ENCODE data around the gene FOXK2. TPM values are rescaled to one million over a fixed set of nuclear protein-coding genes. Genes with fewer than 3 reads are reported as not detected.
"Not testable (repeated sequence)": the region's sequence is repeated elsewhere in the genome, so short reads cannot be mapped to it uniquely, and the experiment has no call there.

FOXK2 gene
- total RNA-seq, 1 experiment from 2014 or later = 107 TPM

- no peak overlapping the region for H3K27ac ChIP-seq (ENCODE audit: low read depth, low read length, poor library complexity, severe bottlenecking)
- CTCF ChIA-PET = no interaction called here
- POLR2A ChIA-PET (ENCODE audit: low non-redundant PET) = no interaction called here
These were observed 15.7 kb upstream of the FOXK2 start for GRCh38 chr17:82503728-82504308.

GRCh38 chr17:82505296-82505695 is 14.2 kb upstream of the FOXK2 start:
- intact Hi-C loops (cut with micrococcal nuclease; ENCODE audit: unreplicated experiment) = no loop called here
- Histone ChIP-seq H3K4me1 (ENCODE audit: insufficient read depth, low read length, poor library complexity, severe bottlenecking) (no peaks in the 10 kb centered on the region), H3K4me3 (ENCODE audit: low read depth, low read length, poor library complexity, severe bottlenecking) (no peak overlapping the region), H3K27ac (ENCODE audit: low read depth, low read length, poor library complexity, severe bottlenecking) (no peak overlapping the region), H3K9me3 (ENCODE audit: low read depth, low read length, poor library complexity, severe bottlenecking) (no peaks in the 10 kb centered on the region), H3K36me3 (ENCODE audit: insufficient read depth, low read length, poor library complexity, severe bottlenecking) (no peaks in the 10 kb centered on the region), H3K27me3 (replicated peaks; ENCODE audit: insufficient read depth, low read depth, low read length, poor library complexity) (no peaks in the 10 kb centered on the region)
- BruUV-seq (replicated peaks) = no TSS peak
- DNase-seq (ENCODE audit: low spot score) = no peak
- TF ChIP-seq CTCF (conservative IDR thresholded peaks at IDR 0.05; ENCODE audit: low read depth, low read length) (no peak), EZH2 (IDR thresholded peaks at IDR 0.05; ENCODE audit: borderline replicate concordance, low read depth, low read length, poor library complexity, severe bottlenecking) (no peak)
- POLR2A ChIA-PET (ENCODE audit: low non-redundant PET) = no interaction called here
- CTCF ChIA-PET = no interaction called here

More at GRCh38 chr17:82503728-82504308, 15.7 kb upstream of the FOXK2 start:
- TF ChIP-seq CTCF (conservative IDR thresholded peaks at IDR 0.05; ENCODE audit: low read depth, low read length) (no peak), EZH2 (IDR thresholded peaks at IDR 0.05; ENCODE audit: borderline replicate concordance, low read depth, low read length, poor library complexity, severe bottlenecking) (no peak)
- no peaks in the 10 kb centered on the region for H3K9me3 ChIP-seq (ENCODE audit: low read depth, low read length, poor library complexity, severe bottlenecking)
- H3K4me3 ChIP-seq (ENCODE audit: low read depth, low read length, poor library complexity, severe bottlenecking) = no peak overlapping the region
- intact Hi-C loops (cut with micrococcal nuclease; ENCODE audit: unreplicated experiment) = no loop called here
- H3K4me1 ChIP-seq (ENCODE audit: insufficient read depth, low read length, poor library complexity, severe bottlenecking) = no peaks in the 10 kb centered on the region
- DNase-seq (ENCODE audit: low spot score) = no peak
- no TSS peak for BruUV-seq (replicated peaks)
- H3K27me3 ChIP-seq (replicated peaks; ENCODE audit: insufficient read depth, low read depth, low read length, poor library complexity) = no peaks in the 10 kb centered on the region
- no peaks in the 10 kb centered on the region for H3K36me3 ChIP-seq (ENCODE audit: insufficient read depth, low read length, poor library complexity, severe bottlenecking)

- DNase-seq (ENCODE audit: low spot score); intact Hi-C loops (cut with micrococcal nuclease; ENCODE audit: unreplicated experiment); H3K27ac ChIP-seq (ENCODE audit: low read depth, low read length, poor library complexity, severe bottlenecking); BruUV-seq (replicated peaks); H3K36me3 ChIP-seq (ENCODE audit: insufficient read depth, low read length, poor library complexity, severe bottlenecking); H3K9me3 ChIP-seq (ENCODE audit: low read depth, low read length, poor library complexity, severe bottlenecking); H3K4me3 ChIP-seq (ENCODE audit: low read depth, low read length, poor library complexity, severe bottlenecking); CTCF ChIA-PET; H3K4me1 ChIP-seq (ENCODE audit: insufficient read depth, low read length, poor library complexity, severe bottlenecking); H3K27me3 ChIP-seq (replicated peaks; ENCODE audit: insufficient read depth, low read depth, low read length, poor library complexity): not testable (repeated sequence)
- POLR2A ChIA-PET (ENCODE audit: low non-redundant PET) = interaction anchor here (0.6 kb wide), 1 partner anchor 408 kb away, joined by 6 read pairs; the partner anchor contains the start of gene FASN
These were observed 13.1 kb upstream of the FOXK2 start for GRCh38 chr17:82506402-82506801.

GRCh38 chr17:82507631-82508175 is 11.8 kb upstream of the FOXK2 start:
- DNase-seq (ENCODE audit: low spot score) = no peak
- no peaks in the 10 kb centered on the region for H3K9me3 ChIP-seq (ENCODE audit: low read depth, low read length, poor library complexity, severe bottlenecking)
- H3K36me3 ChIP-seq (ENCODE audit: insufficient read depth, low read length, poor library complexity, severe bottlenecking) = no peaks in the 10 kb centered on the region
- no peaks in the 10 kb centered on the region for H3K27me3 ChIP-seq (replicated peaks; ENCODE audit: insufficient read depth, low read depth, low read length, poor library complexity)
- H3K4me1 ChIP-seq (ENCODE audit: insufficient read depth, low read length, poor library complexity, severe bottlenecking) = no peaks in the 10 kb centered on the region
- intact Hi-C loops (cut with micrococcal nuclease; ENCODE audit: unreplicated experiment) = no loop called here
- no peak overlapping the region for H3K4me3 ChIP-seq (ENCODE audit: low read depth, low read length, poor library complexity, severe bottlenecking)
- BruUV-seq (replicated peaks) = no TSS peak
- no peak for TF ChIP-seq CTCF (conservative IDR thresholded peaks at IDR 0.05; ENCODE audit: low read depth, low read length)
- TF ChIP-seq EZH2 (IDR thresholded peaks at IDR 0.05; ENCODE audit: borderline replicate concordance, low read depth, low read length, poor library complexity, severe bottlenecking) = no peak
- POLR2A ChIA-PET (ENCODE audit: low non-redundant PET) = interaction anchor here (0.6 kb wide), 1 partner anchor 31 kb away, joined by 7 read pairs; no protein-coding TSS in a partner anchor
- no peak overlapping the region for H3K27ac ChIP-seq (ENCODE audit: low read depth, low read length, poor library complexity, severe bottlenecking)
- CTCF ChIA-PET = no interaction called here

- H3K27me3 ChIP-seq (replicated peaks; ENCODE audit: insufficient read depth, low read depth, low read length, poor library complexity); POLR2A ChIA-PET (ENCODE audit: low non-redundant PET); H3K36me3 ChIP-seq (ENCODE audit: insufficient read depth, low read length, poor library complexity, severe bottlenecking); DNase-seq (ENCODE audit: low spot score); H3K4me1 ChIP-seq (ENCODE audit: insufficient read depth, low read length, poor library complexity, severe bottlenecking); H3K4me3 ChIP-seq (ENCODE audit: low read depth, low read length, poor library complexity, severe bottlenecking); CTCF ChIA-PET; H3K9me3 ChIP-seq (ENCODE audit: low read depth, low read length, poor library complexity, severe bottlenecking); BruUV-seq (replicated peaks); H3K27ac ChIP-seq (ENCODE audit: low read depth, low read length, poor library complexity, severe bottlenecking); intact Hi-C loops (cut with micrococcal nuclease; ENCODE audit: unreplicated experiment): not testable (repeated sequence)
These were observed 7.9 kb upstream of the FOXK2 start for GRCh38 chr17:82511642-82512041.
